Measurements from ENCODE around the gene MAP7.
"Not testable (repeated sequence)": the region's sequence is repeated elsewhere in the genome, so short reads cannot be mapped to it uniquely, and the experiment has no call there.

Gene MAP7

GRCh38 chr6:136398453-136398852 is 151.8 kb downstream of the MAP7 start:
- DNase-seq (ENCODE audit: low read depth in 1 of 2, low spot score in 1 of 2), result no peak

GRCh38 chr6:136396908-136397307 is 153.3 kb downstream of the MAP7 start:
- DNase-seq (ENCODE audit: low read depth in 1 of 2, low spot score in 1 of 2), result no peak

- DNase-seq (ENCODE audit: low read depth in 1 of 2, low spot score in 1 of 2), result not testable (repeated sequence)
Measured at GRCh38 chr6:136390959-136391358, 159.3 kb downstream of the MAP7 start.

- no peak for DNase-seq (ENCODE audit: low read depth in 1 of 2, low spot score in 1 of 2)
Measured at GRCh38 chr6:136387316-136387715, 162.9 kb downstream of the MAP7 start.

GRCh38 chr6:136383268-136383937 is 166.8 kb downstream of the MAP7 start:
- no peak for DNase-seq (ENCODE audit: low read depth in 1 of 2, low spot score in 1 of 2)

- DNase-seq (ENCODE audit: low read depth in 1 of 2, low spot score in 1 of 2), result no peak
Measured at GRCh38 chr6:136382676-136383252, 167.5 kb downstream of the MAP7 start.

GRCh38 chr6:136378888-136379287 is 171.3 kb downstream of the MAP7 start:
- DNase-seq (ENCODE audit: low read depth in 1 of 2, low spot score in 1 of 2), result no peak

- not testable (repeated sequence) for DNase-seq (ENCODE audit: low read depth in 1 of 2, low spot score in 1 of 2)
Measured at GRCh38 chr6:136375836-136376235, 174.4 kb downstream of the MAP7 start.

GRCh38 chr6:136371959-136372358 is 178.3 kb downstream of the MAP7 start:
- DNase-seq (ENCODE audit: low read depth in 1 of 2, low spot score in 1 of 2), result no peak

- DNase-seq (ENCODE audit: low read depth in 1 of 2, low spot score in 1 of 2), result no peak
Measured at GRCh38 chr6:136370988-136371728, 179.1 kb downstream of the MAP7 start.

- peak in 1 of 2 donors; percentile 1 for DNase-seq (ENCODE audit: low read depth in 1 of 2, low spot score in 1 of 2)
Measured at GRCh38 chr6:136365776-136366354, 184.4 kb downstream of the MAP7 start.

- no peak for DNase-seq (ENCODE audit: low read depth in 1 of 2, low spot score in 1 of 2)
Measured at GRCh38 chr6:136362421-136363356, 187.5 kb downstream of the MAP7 start.

- no peak for DNase-seq (ENCODE audit: low read depth in 1 of 2, low spot score in 1 of 2)
Measured at GRCh38 chr6:136361787-136362186, 188.4 kb downstream of the MAP7 start.

- no peak for DNase-seq (ENCODE audit: low read depth in 1 of 2, low spot score in 1 of 2)
Measured at GRCh38 chr6:136360783-136361182, 189.4 kb downstream of the MAP7 start.

- DNase-seq (ENCODE audit: low read depth in 1 of 2, low spot score in 1 of 2), result no peak
Measured at GRCh38 chr6:136359851-136360250, 190.4 kb downstream of the MAP7 start.

- DNase-seq (ENCODE audit: low read depth in 1 of 2, low spot score in 1 of 2), result no peak
Measured at GRCh38 chr6:136351518-136352110, 198.6 kb downstream of the MAP7 start.

GRCh38 chr6:136350914-136351313 is 199.3 kb downstream of the MAP7 start:
- no peak for DNase-seq (ENCODE audit: low read depth in 1 of 2, low spot score in 1 of 2)

- no peak for DNase-seq (ENCODE audit: low read depth in 1 of 2, low spot score in 1 of 2)
Measured at GRCh38 chr6:136347847-136348246, 202.4 kb downstream of the MAP7 start.

GRCh38 chr6:136345145-136345544 is 205.1 kb downstream of the MAP7 start:
- no peak for DNase-seq (ENCODE audit: low read depth in 1 of 2, low spot score in 1 of 2)

GRCh38 chr6:136344420-136344819 is 205.8 kb downstream of the MAP7 start:
- no peak for DNase-seq (ENCODE audit: low read depth in 1 of 2, low spot score in 1 of 2)
